GM23248 (cell line): ENCODE data around the gene HPS1. TPM values are rescaled to one million over a fixed set of nuclear protein-coding genes. Genes with fewer than 3 reads are reported as not detected.
A peak's percentile ranks its signal among the peaks of the same experiment; 100 is the strongest.
"Not testable (repeated sequence)": the region's sequence is repeated elsewhere in the genome, so short reads cannot be mapped to it uniquely, and the experiment has no call there.

Source experiments
- DNase-seq: peaks from one replicate; pipeline ENCODE4 v3.0.0-alpha.2; 2015
- H2AFZ ChIP-seq: fragments of 200-600 bp; sonication (generic); 2 replicates; pipeline ENCODE4 v1.6.1; 2016; ENCODE audit warnings: antibody characterized with exemption
- H3F3A ChIP-seq: fragments of 200-600 bp; sonication (generic); 2 replicates; pipeline ENCODE4 v1.6.1; 2016; ENCODE audit warnings: mild to moderate bottlenecking, antibody characterized with exemption, mixed run types; ENCODE audit not compliant: insufficient read depth
- H3K27ac ChIP-seq: fragments of 200-600 bp; sonication (generic); 2 replicates; pipeline ENCODE4 v1.5.1; 2016; ENCODE audit warnings: mild to moderate bottlenecking
- H3K27me3 ChIP-seq: fragments of 200-600 bp; sonication (generic); replicated peaks from 2 replicates; pipeline ENCODE4 v1.6.1; 2016; ENCODE audit warnings: mild to moderate bottlenecking; ENCODE audit not compliant: insufficient read depth
- H3K36me3 ChIP-seq: fragments of 200-600 bp; sonication (generic); 2 replicates; pipeline ENCODE4 v1.6.1; 2016; ENCODE audit warnings: low read depth, mild to moderate bottlenecking
- H3K4me1 ChIP-seq: fragments of 200-600 bp; sonication (generic); 2 replicates; pipeline ENCODE4 v1.6.1; 2016; ENCODE audit warnings: mild to moderate bottlenecking; ENCODE audit not compliant: insufficient read depth
- H3K4me2 ChIP-seq: fragments of 200-600 bp; sonication (generic); one replicate; pipeline ENCODE4 v1.6.1; 2016; ENCODE audit warnings: mild to moderate bottlenecking; ENCODE audit not compliant: unreplicated experiment
- H3K4me3 ChIP-seq: fragments of 200-600 bp; sonication (generic); 2 replicates; pipeline ENCODE4 v1.5.1; 2016; ENCODE audit warnings: mild to moderate bottlenecking
- H3K79me2 ChIP-seq: fragments of 200-600 bp; sonication (generic); 2 replicates; pipeline ENCODE4 v1.6.1; 2016; ENCODE audit warnings: mild to moderate bottlenecking; ENCODE audit not compliant: insufficient read depth
- H3K9ac ChIP-seq: fragments of 200-600 bp; sonication (generic); 2 replicates; pipeline ENCODE4 v1.6.1; 2016; ENCODE audit warnings: mild to moderate bottlenecking
- H3K9me2 ChIP-seq: fragments of 200-600 bp; sonication (generic); 2 replicates; pipeline ENCODE4 v1.6.1; 2016; ENCODE audit warnings: mixed run types, mild to moderate bottlenecking, moderate library complexity; ENCODE audit not compliant: insufficient read depth
- H3K9me3 ChIP-seq: fragments of 200-600 bp; sonication (generic); one replicate; pipeline ENCODE4 v1.6.1; 2017; ENCODE audit warnings: low read depth
- H4K20me1 ChIP-seq: fragments of 200-600 bp; sonication (generic); 2 replicates; pipeline ENCODE4 v1.6.0; 2016; ENCODE audit not compliant: insufficient read depth
- EZH2 ChIP-seq: fragments of 200-600 bp; sonication (generic); IDR thresholded peaks from 2 replicates; pipeline ENCODE4 v1.6.1; 2018; ENCODE audit warnings: antibody characterized with exemption, mild to moderate bottlenecking; ENCODE audit not compliant: insufficient read depth, poor library complexity, severe bottlenecking
- EZH2phosphoT487 ChIP-seq: fragments of 200-600 bp; sonication (generic); IDR thresholded peaks from 2 replicates; pipeline ENCODE4 v1.6.1; 2018; ENCODE audit warnings: antibody characterized with exemption, moderate library complexity, mild to moderate bottlenecking, low read depth; ENCODE audit not compliant: insufficient read depth
- WGBS, 2 experiments: methylation state at CpG; one replicate each; pipeline ENCODE4 v1.1.6; 2015 to 2017; ENCODE audit warnings: low lambda C conversion rate in 2 of 2, low coverage in 1 of 2; ENCODE audit errors: missing lambda C conversion rate in 2 of 2; 5-methylcytosine and 5-hydroxymethylcytosine counted together
- in situ Hi-C: fragments of 300-500 bp; cut with MboI; formaldehyde crosslinking; loops from 2 replicates; pipeline ENCODE4 v1.15.0; 2020
- polyA plus RNA-seq: library from polyadenylated mRNA; unstranded; fragments of >200 nt; fragmentation: Nextera tagmentation; extraction: Ambion mirVana; gene quantifications from 2 replicates; pipeline ENCODE4 v1.2.1, GENCODE V29; 2016
- total RNA-seq: library from RNA; depleted of rRNA; stranded (reverse); fragments of >200 nt; shearing (Covaris generic); gene quantifications from 2 replicates; pipeline ENCODE4 v1.2.3, GENCODE V29; 2014

HPS1 gene
- total and polyA plus RNA-seq, 2 experiments from 2014 or later: 54.5 to 80.6 TPM

DNA sequence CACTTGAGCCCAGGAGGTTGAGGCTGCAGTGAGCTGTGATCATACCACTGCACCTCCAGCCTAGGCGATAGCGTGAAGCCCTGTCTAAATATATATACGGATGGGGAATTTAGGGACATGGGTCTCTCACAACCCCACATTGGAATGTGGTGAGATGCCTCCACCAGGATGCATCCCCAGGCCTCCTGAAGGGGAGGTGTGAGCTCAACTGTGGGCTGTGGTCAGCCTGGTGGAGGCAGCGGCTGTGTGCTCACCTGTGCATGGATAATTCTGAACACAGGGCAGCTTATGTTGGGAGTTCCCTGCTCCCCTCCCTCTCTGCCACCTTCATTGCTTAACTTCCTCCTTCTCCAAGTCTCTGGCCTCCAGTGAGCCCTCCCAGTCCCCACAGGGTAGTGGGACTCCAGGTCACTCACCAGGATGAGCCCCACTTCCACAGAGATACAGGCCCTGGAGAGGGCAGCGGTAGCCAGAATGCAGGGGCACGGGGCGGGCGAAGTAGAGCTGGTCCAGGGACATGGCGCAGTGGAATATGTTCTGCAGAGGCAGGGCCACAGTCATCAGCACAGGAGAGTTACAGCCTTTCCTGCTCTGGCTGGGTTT is 62.1 kb downstream of the HPS1 start:
- in situ Hi-C loops: no loop called here
- Histone ChIP-seq H4K20me1 (no peaks in the 10 kb centered on the region), H3K9ac (no peak overlapping the region), H3K36me3 (no peaks in the 10 kb centered on the region), H3K4me2 (no peak overlapping the region), H3K27me3 (no peaks in the 10 kb centered on the region), H3K4me1 (peaks cover 18% of the 10 kb centered on the region), H3F3A (peaks cover 7% of the 10 kb centered on the region; the same call in 1 of the 2 replicates), H3K9me2 (no peaks in the 10 kb centered on the region), H3K4me3 (no peak overlapping the region), H3K79me2 (no peaks in the 10 kb centered on the region), H2AFZ (no peak overlapping the region), H3K27ac (no peak overlapping the region), H3K9me3 (no peaks in the 10 kb centered on the region)
- TF ChIP-seq EZH2phosphoT487 (no peak), EZH2 (no peak)
- DNase-seq: no peak
- 91% methylated on average over 9 of the region's 9 CpGs for WGBS, 2 experiments

DNA sequence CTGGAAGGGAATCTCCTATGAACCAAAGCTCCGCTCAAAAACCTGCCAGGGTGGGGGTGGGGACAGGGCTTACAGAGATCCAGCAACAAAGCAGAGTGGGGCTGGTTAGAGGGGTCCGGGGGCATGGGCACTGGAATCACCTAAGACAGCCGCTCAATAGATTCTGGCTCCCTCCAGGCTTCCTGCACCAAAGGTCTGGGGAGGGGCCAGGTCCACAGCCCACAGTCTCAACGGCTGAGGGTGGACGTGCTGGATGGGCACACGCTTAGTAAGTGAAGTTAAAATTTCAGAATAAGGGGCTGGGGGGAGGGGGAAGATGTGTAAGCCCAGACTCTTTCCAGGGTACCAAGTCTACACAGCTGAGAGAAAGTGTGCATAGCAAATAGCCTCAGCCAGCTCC is 62.9 kb downstream of the HPS1 start:
- WGBS, 2 experiments: 94 to 100% methylated on average over 6 of the region's 6 CpGs
- Histone ChIP-seq H3K27ac (peak overlapping the region; percentile 45), H3K4me3 (no peak overlapping the region), H3K79me2 (no peaks in the 10 kb centered on the region), H3K27me3 (no peaks in the 10 kb centered on the region), H3F3A (peaks cover 13% of the 10 kb centered on the region; the same call in 1 of the 2 replicates), H3K9me3 (no peaks in the 10 kb centered on the region), H3K36me3 (no peaks in the 10 kb centered on the region), H3K4me2 (no peak overlapping the region), H3K4me1 (peaks cover 21% of the 10 kb centered on the region), H3K9ac (no peak overlapping the region), H2AFZ (no peak overlapping the region), H3K9me2 (no peaks in the 10 kb centered on the region), H4K20me1 (no peaks in the 10 kb centered on the region)
- no peak for DNase-seq
- in situ Hi-C loops: no loop called here
- no peak for TF ChIP-seq EZH2phosphoT487
- no peak for TF ChIP-seq EZH2

DNA sequence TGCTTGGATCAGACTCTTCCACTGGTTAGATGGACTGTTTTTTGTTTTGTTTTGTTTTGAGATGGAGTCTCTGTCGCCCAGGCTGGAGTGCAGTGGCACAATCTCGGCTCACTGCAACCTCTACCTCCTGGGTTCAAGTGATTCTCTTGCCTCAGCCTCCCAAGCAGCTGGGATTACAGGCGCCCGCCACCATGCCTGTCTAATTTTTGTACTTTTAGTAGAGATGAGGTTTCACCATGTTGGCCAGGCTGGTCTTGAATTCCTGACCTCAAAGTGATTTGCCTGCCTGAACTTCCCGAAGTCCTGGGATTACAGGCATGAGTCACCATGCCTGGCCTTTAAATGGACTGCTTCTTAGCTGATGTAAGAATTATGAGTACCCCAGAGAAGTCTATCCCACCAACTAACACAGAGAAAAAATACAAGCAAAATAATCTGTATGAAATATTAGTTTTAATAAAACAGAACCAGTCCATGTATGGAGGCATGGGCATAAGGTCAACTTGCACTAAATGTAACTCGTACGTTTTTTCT is 63.5 kb downstream of the HPS1 start:
- Histone ChIP-seq H3K4me2 (peak overlapping the region; percentile 18), H3K27ac (peak overlapping the region; percentile 45), H3F3A (peaks cover 14% of the 10 kb centered on the region; the same call in 1 of the 2 replicates), H3K4me1 (peaks cover 25% of the 10 kb centered on the region)
- WGBS, 2 experiments: 78 to 83% methylated on average over 7 of the region's 7 CpGs
- H3K36me3 ChIP-seq, H3K9me2 ChIP-seq, H3K27me3 ChIP-seq, H3K9ac ChIP-seq, H3K79me2 ChIP-seq, H3K9me3 ChIP-seq, H3K4me3 ChIP-seq, H4K20me1 ChIP-seq, in situ Hi-C loops, H2AFZ ChIP-seq: not testable (repeated sequence)
- DNase-seq: peak; percentile 70

DNA sequence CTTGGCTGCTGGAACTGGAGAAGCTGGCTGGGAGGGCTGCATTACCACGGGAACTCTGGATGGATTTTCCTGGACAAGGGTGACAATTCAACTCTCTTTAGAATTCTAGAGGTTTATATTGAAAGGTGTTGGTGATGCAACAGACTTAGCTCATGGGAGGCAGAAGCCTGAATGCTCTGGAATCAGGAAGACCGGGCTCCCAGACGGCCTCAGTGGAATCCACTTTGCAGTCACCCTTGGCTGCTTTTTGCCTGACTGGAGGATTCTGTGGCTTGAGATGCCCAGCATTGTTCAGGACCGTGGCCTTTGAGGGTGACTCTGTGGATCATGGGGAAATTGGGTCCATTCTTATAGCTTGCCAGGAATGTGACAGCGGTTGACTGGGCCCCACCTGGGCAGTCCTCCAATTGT is 64.0 kb downstream of the HPS1 start:
- no peak for TF ChIP-seq EZH2
- TF ChIP-seq EZH2phosphoT487: no peak
- WGBS, 2 experiments: 79 to 80% methylated on average over 5 of the region's 5 CpGs
- Histone ChIP-seq H3K9me2 (no peaks in the 10 kb centered on the region), H3K9ac (no peak overlapping the region), H3K27me3 (no peaks in the 10 kb centered on the region), H3K79me2 (no peaks in the 10 kb centered on the region), H3K4me1 (peaks cover 25% of the 10 kb centered on the region), H2AFZ (no peak overlapping the region), H3K4me2 (peak overlapping the region; percentile 18), H3K9me3 (no peaks in the 10 kb centered on the region), H3K4me3 (no peak overlapping the region), H3K36me3 (no peaks in the 10 kb centered on the region), H4K20me1 (no peaks in the 10 kb centered on the region), H3K27ac (peak overlapping the region; percentile 45), H3F3A (peaks cover 14% of the 10 kb centered on the region; the same call in 1 of the 2 replicates)
- peak; percentile 26 for DNase-seq
- in situ Hi-C loops: no loop called here
